ENCODE data around the gene CHI3L2. TPM values are rescaled to one million over a fixed set of nuclear protein-coding genes. Genes with fewer than 3 reads are reported as not detected.

Gene CHI3L2
- total and polyA plus RNA-seq, 8 donors, result 0.33 to 222 (median 0.56) TPM

DNA sequence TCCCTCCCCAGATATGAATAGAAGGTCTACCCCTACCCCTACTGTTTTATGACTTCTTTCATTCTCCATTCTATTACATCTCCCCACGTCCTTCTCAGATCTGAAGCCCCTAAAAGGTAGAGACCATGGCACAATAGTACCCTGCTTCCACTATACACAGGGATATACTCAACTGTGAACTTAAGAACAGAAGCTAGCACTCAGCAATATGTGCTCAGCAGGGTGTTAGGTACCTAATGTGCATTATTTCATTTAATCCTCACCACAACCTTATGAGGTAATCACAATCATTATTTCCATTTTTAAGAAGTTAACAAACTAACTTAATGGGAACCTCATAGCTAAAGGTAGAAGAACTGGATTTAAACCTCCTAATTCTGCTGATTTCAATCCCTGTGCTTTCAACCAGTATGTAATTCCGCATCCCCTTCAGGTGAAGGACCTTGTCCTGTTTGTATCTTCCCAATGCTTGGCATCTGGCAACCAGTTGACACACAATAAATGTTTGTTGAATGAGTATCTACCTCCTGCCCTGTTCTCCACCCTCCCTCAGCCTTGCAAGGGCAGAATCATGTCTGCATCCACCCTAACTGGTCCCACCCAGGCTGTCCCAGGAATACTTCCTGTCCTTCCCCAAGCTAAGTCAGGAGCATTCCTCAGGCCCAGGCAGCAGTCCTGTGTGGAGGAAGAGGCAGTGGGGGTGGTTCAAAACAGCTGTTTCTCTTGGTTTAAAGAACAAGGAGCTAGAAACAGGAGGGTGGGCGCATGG is 33.6 kb upstream of the CHI3L2 start:
- ATAC-seq (no peak), DNase-seq (no peak)
- no peaks in the 10 kb centered on the region for H3K9me3 ChIP-seq
- no peaks in the 10 kb centered on the region for H3K27me3 ChIP-seq
- H3K36me3 ChIP-seq, result peaks cover 0 to 88% of the 10 kb centered on the region in 2 donors
- intact Hi-C loops (cut with DNase I), result no loop called here
- H3K4me3 ChIP-seq, result no peak overlapping the region
- H3K4me1 ChIP-seq, result peaks cover 37 to 89% of the 10 kb centered on the region in 2 donors
- H3K27ac ChIP-seq, result peak overlapping the region in 1 of 2 donors; percentile 91
- TF ChIP-seq, protein P1, sequence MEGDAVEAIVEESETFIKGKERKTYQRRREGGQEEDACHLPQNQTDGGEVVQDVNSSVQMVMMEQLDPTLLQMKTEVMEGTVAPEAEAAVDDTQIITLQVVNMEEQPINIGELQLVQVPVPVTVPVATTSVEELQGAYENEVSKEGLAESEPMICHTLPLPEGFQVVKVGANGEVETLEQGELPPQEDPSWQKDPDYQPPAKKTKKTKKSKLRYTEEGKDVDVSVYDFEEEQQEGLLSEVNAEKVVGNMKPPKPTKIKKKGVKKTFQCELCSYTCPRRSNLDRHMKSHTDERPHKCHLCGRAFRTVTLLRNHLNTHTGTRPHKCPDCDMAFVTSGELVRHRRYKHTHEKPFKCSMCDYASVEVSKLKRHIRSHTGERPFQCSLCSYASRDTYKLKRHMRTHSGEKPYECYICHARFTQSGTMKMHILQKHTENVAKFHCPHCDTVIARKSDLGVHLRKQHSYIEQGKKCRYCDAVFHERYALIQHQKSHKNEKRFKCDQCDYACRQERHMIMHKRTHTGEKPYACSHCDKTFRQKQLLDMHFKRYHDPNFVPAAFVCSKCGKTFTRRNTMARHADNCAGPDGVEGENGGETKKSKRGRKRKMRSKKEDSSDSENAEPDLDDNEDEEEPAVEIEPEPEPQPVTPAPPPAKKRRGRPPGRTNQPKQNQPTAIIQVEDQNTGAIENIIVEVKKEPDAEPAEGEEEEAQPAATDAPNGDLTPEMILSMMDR (IDR thresholded peaks at IDR 0.05), result no peak

DNA sequence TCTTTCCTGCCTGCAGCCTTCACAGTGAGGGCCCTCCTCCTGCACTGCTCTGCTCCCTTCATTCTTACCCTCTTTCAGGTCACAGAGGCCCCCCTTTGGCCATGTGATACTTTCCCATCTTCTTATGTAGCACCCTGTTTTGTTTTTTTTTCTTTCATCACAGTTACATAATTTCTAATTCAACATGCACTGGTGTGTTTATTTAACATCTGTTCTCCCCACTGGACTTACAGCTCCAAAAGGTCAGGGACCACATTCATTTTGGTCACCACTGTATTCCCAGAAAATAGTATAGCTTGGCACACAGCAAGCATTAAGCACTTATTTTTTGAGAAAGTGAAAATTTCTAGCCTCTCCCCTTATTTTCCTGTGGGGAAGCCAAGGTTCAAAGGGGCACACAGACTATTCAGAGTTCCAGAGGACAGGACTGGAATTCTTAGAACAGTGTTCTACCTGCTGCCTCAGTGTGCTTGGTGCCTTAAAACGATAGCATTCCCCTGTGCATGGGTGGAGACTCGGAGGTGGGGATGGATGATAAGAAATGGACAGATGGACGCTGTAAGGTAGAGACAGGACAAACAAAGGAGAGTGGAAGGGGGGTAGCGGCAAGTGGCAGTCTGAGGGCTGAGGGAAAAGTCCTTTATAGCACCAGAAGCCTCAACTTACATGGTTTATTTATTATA is 32.4 kb upstream of the CHI3L2 start:
- peaks cover 40 to 98% of the 10 kb centered on the region in 2 donors for H3K4me1 ChIP-seq
- H3K9me3 ChIP-seq, result no peaks in the 10 kb centered on the region
- H3K36me3 ChIP-seq, result peaks cover 0 to 76% of the 10 kb centered on the region in 2 donors
- peak overlapping the region in 1 of 2 donors; percentile 91 for H3K27ac ChIP-seq
- no peaks in the 10 kb centered on the region for H3K27me3 ChIP-seq
- DNase-seq, result no peak
- no peak overlapping the region for H3K4me3 ChIP-seq
- TF ChIP-seq, protein P1 (IDR thresholded peaks at IDR 0.05), result no peak
- ATAC-seq, result no peak
- intact Hi-C loops (cut with DNase I), result no loop called here

DNA sequence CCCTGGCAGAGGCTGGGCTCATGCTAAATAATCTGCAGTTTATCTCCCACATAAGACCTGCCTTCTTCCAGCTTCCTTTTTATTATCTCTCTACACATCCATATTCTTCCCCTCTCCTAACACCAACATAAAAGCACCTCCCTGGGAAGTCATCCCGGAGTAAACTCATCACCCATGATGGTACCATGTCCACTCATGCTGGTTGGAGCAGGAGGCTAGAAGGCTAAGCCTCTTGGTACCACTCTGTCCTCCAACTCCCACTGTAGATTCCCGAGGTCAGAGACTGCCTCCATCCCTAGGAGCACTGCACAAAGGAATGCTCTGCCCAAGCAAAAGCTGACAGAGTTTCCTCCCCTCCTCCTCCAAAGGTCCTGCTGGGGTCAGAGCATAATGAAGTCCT is 31.3 kb upstream of the CHI3L2 start:
- no peak for DNase-seq
- Histone ChIP-seq H3K36me3 (peaks cover 0 to 65% of the 10 kb centered on the region in 2 donors), H3K9me3 (no peaks in the 10 kb centered on the region), H3K27me3 (no peaks in the 10 kb centered on the region), H3K4me3 (peak overlapping the region in 1 of 2 donors; percentile 56), H3K27ac (peak overlapping the region in 1 of 2 donors; percentile 10), H3K4me1 (peaks cover 39 to 96% of the 10 kb centered on the region in 2 donors)
- TF ChIP-seq, protein P1 (IDR thresholded peaks at IDR 0.05), result no peak
- no peak for ATAC-seq
- intact Hi-C loops (cut with DNase I), result no loop called here

- intact Hi-C loops (cut with DNase I), result no loop called here
- Histone ChIP-seq H3K9me3 (no peaks in the 10 kb centered on the region), H3K36me3 (peaks cover 0 to 51% of the 10 kb centered on the region in 2 donors), H3K27ac (peak overlapping the region in 1 of 2 donors; percentile 93), H3K4me1 (peaks cover 41 to 96% of the 10 kb centered on the region in 2 donors), H3K4me3 (peak overlapping the region; percentile 22 to 56), H3K27me3 (no peaks in the 10 kb centered on the region)
- TF ChIP-seq, protein P1 (IDR thresholded peaks at IDR 0.05), result peak in 1 of 2 donors; percentile 45
- ATAC-seq (no peak), DNase-seq (peak in 1 of 4 donors; percentile 62)
These were observed 29.8 kb upstream of the CHI3L2 start for GRCh38 chr1:111197598-111198284.
